Head of caudate nucleus (tissue), 42 donors: ENCODE measurements around the gene LRRC74A.
"Not testable (repeated sequence)": the region's sequence is repeated elsewhere in the genome, so short reads cannot be mapped to it uniquely, and the experiment has no call there.

Experiments used
- DNase-seq, 42 donors: peaks; one replicate each; pipeline versions ENCODE4 v3.0.0 to v3.0.0-alpha.2; 2020 to 2021; ENCODE audit warnings: mixed read lengths in 7 of 42
- intact Hi-C: fragments of 100-400 bp; cut with DNase I; formaldehyde crosslinking; loops from one replicate; pipeline ENCODE4 v1.15.0; 2022

Gene LRRC74A

GRCh38 chr14:76909266-76909665, 83.1 kb downstream of the LRRC74A start:
- intact Hi-C loops = no loop called here
- DNase-seq = no peak

- intact Hi-C loops = loop anchor here (5.0 kb wide), 1 partner anchor 33 kb away; no protein-coding TSS in a partner anchor
- no peak for DNase-seq
Measured at GRCh38 chr14:76910371-76910890, 84.2 kb downstream of the LRRC74A start.

GRCh38 chr14:76911473-76911872, 85.3 kb downstream of the LRRC74A start:
- intact Hi-C loops = loop anchor here (5.0 kb wide), 1 partner anchor 34 kb away; no protein-coding TSS in a partner anchor
- no peak for DNase-seq

DNA sequence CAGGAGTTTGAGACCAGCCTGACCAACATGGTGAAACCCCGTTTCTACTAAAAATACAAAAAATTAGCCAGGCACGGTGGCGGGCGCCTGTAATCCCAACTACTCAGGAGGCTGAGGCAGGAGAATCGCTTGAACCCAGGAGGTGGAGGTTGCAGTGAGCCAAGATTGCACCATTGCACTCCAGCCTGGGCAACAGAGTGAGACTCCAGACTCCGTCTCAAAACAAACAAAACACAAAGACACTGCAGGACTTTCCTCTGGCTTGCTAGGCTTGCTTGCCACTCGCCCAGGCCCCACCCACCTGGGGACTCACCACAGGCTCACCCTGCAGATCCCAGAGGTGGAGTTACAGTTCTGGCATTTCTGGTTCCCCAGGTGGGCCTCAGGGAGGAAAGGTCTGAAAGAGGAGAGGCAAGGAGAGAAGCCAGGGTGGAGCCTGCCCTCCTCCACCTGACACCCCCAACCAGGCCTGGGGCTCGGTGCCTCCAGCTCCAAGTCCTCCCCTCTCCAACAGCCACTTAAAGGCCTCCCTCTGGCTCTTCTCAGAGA, 88.4 kb downstream of the LRRC74A start:
- intact Hi-C loops = loop anchor here (5.0 kb wide), 2 partner anchors 37 to 138 kb away; no protein-coding TSS in a partner anchor
- DNase-seq = not testable (repeated sequence)

DNA sequence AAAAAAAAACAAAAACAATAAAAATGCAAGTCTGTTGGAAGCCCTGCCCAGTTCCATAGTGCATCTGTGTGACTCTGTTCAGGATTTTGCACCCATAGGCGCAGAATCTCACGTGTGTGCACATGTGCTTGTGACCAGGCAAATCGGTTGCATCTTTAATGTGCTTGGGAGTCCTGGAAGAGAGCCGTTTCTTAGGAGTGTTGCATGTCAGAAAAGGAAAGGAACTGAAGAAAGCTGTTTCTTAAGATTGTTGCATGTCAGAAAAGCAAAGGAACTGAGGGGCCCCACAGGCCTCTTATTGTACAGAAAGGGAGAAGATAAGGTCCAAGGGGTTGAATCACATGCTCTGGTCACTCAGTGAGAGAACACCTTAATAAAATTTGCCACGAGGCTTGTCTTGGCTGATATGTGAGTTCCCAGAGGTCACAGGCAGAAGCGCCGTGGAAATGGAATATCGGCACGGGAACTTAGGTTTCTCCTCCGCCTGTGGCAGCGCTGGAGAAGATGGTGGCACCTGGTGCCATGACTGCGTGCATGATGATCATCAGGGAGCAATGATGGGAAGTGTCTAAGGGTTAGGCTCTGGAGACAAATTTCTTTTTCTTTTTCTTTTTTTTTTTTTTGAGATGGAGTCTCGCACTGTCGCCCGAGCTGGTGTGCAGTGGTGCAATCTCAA, 90.0 kb downstream of the LRRC74A start:
- intact Hi-C loops = loop anchor here (5.0 kb wide), 1 partner anchor 136 kb away; no protein-coding TSS in a partner anchor
- DNase-seq = no peak

GRCh38 chr14:76917158-76917596, 91.0 kb downstream of the LRRC74A start:
- intact Hi-C loops = loop anchor here (5.0 kb wide), 1 partner anchor 135 kb away; no protein-coding TSS in a partner anchor
- peak in 7 of 42 donors; percentile 27 to 60 (median 45) for DNase-seq

- intact Hi-C loops = loop anchor here (2.0 to 5.0 kb wide), 2 partner anchors 111 to 135 kb away; partner anchors contain the start of gene IRF2BPL
- peak in 15 of 42 donors; percentile 19 to 68 (median 40) for DNase-seq
Measured at GRCh38 chr14:76917745-76918255, 91.6 kb downstream of the LRRC74A start.

DNA sequence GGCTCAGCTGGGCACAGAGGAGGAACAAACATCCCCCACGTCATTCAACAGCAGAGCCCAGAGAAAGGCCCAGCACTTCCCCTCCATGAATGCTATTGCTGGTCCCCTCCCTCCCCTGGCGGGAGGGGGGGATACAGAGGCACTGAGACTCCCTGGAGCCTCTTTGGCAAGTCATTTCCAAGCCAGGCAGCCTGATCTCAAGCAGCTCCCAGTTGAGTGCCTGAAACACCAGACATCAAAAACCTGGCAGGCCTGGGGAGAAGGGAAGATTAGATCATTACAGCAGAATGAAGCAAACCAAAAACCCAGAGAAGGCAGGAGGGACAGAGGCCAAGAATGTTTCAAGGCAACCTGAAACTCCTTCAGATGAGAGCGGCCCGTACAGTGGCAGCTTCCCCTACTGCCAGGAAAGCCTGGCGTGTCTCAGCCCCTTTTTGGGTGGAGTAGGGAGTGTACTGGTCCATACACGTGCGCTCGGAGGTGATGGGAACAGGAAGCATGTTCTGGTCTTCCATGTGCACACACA, 92.1 kb downstream of the LRRC74A start:
- intact Hi-C loops = loop anchor here (2.0 to 5.0 kb wide), 2 partner anchors 110 to 134 kb away; partner anchors contain the start of gene IRF2BPL
- peak in 35 of 42 donors; percentile 21 to 74 (median 50) for DNase-seq

DNA sequence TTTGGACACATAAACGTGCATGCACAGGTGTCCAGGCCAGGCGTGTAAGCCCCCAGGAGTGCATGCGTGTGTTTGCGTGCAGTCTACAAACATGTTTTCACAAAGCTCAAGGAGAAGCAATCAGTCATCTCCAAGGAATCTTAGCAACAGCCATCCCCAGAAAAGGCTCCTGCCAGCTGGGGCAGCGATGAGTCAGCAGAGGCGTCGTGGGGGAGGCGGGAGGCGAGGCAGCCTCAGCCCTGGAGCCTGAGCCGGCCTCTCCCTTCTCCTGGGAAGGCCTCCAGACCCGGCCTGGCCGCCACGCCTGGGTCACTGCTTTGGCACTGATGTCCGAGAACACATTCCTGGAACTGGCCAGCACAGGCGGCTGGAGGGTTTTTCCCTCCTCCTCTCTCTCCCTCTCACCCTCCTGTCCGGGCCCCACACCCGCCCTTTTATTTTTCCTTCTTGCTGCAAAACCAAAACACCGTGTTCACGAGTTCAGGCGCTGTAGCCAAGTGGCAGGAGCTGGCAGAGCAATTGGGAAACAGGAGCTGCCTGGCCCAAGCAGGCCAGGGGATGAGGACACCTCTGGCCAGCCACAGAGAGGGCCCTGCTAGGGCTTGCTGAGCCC, 92.7 kb downstream of the LRRC74A start:
- DNase-seq = peak; percentile 66 to 97 (median 88)
- intact Hi-C loops = loop anchor here (2.0 to 5.0 kb wide), 2 partner anchors 110 to 133 kb away; partner anchors contain the start of gene IRF2BPL
